Ectodermal cell (in vitro differentiated cells): ENCODE measurements around the gene MPRIP. TPM values are rescaled to one million over a fixed set of nuclear protein-coding genes. Genes with fewer than 3 reads are reported as not detected.
"Not testable (repeated sequence)": the region's sequence is repeated elsewhere in the genome, so short reads cannot be mapped to it uniquely, and the experiment has no call there.

Source experiments
- H3K27ac ChIP-seq: 2 replicates; pipeline ENCODE4 v1.7.0; 2013; ENCODE audit warnings: mild to moderate bottlenecking, low read depth, low read length; ENCODE audit not compliant: insufficient read depth, poor library complexity, severe bottlenecking
- H3K27me3 ChIP-seq: 2 replicates; pipeline ENCODE4 v1.7.0; 2013; ENCODE audit warnings: mild to moderate bottlenecking, low read length; ENCODE audit not compliant: insufficient read depth, control insufficient read depth, poor library complexity, severe bottlenecking
- H3K36me3 ChIP-seq: one replicate; pipeline ENCODE4 v1.7.0; 2013; ENCODE audit warnings: low read length; ENCODE audit not compliant: control insufficient read depth, insufficient read depth
- H3K4me1 ChIP-seq: one replicate; pipeline ENCODE4 v1.7.0; 2013; ENCODE audit warnings: low read length; ENCODE audit not compliant: control insufficient read depth, insufficient read depth
- H3K4me3 ChIP-seq: 2 replicates; pipeline ENCODE4 v1.7.0; 2013; ENCODE audit warnings: low read depth, low read length, control low read depth; ENCODE audit not compliant: insufficient read depth
- H3K9me3 ChIP-seq: 2 replicates; pipeline ENCODE4 v1.7.0; 2013; ENCODE audit warnings: mild to moderate bottlenecking, low read length, moderate library complexity; ENCODE audit not compliant: control insufficient read depth
- WGBS, 2 experiments: methylation state at CpG; one replicate each; pipeline ENCODE4 v1.1.7; 2013; ENCODE audit warnings: missing lambda C conversion rate in 2 of 2; 5-methylcytosine and 5-hydroxymethylcytosine counted together
- polyA plus RNA-seq, 4 experiments: library from polyadenylated mRNA; stranded (reverse); fragments of 50-300 nt; gene quantifications; one replicate each; pipeline ENCODE4 v1.2.3, GENCODE V29; 2013

MPRIP gene
- 114 TPM for polyA plus RNA-seq (2013, experiment 1 of 4)
- 106 TPM for polyA plus RNA-seq (2013, experiment 2 of 4)
- polyA plus RNA-seq (2013, experiment 3 of 4), result 79.6 TPM
- polyA plus RNA-seq (2013, experiment 4 of 4), result 86.4 TPM

GRCh38 chr17:17042384-17042736, at the start of gene MPRIP:
MPRIP (plus strand) TSS chr17:17042457; CDS start chr17:17042849, 392 bp downstream.
- Histone ChIP-seq H3K4me1 (peaks cover 25% of the 10 kb centered on the region), H3K9me3 (no peaks in the 10 kb centered on the region), H3K27me3 (no peaks in the 10 kb centered on the region), H3K4me3 (peak within 1 kb of the TSS; percentile 82), H3K27ac (no peak within 1 kb of the TSS), H3K36me3 (peaks cover 5% of the 10 kb centered on the region)
- 1% methylated on average over 60 to 67 of the region's 67 CpGs for WGBS, 2 experiments

GRCh38 chr17:16994631-16995030, 47.6 kb upstream of the MPRIP start:
- Histone ChIP-seq H3K27ac (no peak overlapping the region), H3K36me3 (no peaks in the 10 kb centered on the region), H3K9me3 (no peaks in the 10 kb centered on the region), H3K27me3 (no peaks in the 10 kb centered on the region), H3K4me3 (no peak overlapping the region), H3K4me1 (no peaks in the 10 kb centered on the region)
- WGBS, 2 experiments, result 85 to 86% methylated on average over 2 of the region's 2 CpGs

DNA sequence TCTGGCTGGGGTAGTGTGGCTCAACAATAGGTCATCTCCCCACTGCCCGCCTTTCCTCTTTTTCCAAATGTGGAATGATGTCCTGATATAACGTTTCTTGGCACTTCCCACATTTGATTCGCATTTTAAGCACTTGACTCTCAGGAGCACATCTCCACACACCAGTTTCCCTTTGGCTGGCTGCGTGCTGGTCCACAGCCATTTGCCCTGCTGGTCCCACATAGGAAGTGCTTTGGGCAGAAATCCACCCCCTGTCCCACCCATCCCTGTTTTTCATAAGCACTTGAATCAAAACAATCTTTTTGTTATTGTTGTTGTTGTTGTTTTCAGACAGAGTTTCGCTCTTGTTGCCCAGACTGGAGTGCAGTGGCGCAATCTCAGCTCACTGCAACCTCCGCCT, 46.3 kb upstream of the MPRIP start:
- WGBS, 2 experiments, result 96% methylated on average over 7 of the region's 7 CpGs
- Histone ChIP-seq H3K4me1 (no peaks in the 10 kb centered on the region), H3K27ac (no peak overlapping the region), H3K27me3 (no peaks in the 10 kb centered on the region), H3K36me3 (no peaks in the 10 kb centered on the region), H3K9me3 (no peaks in the 10 kb centered on the region), H3K4me3 (no peak overlapping the region)

DNA sequence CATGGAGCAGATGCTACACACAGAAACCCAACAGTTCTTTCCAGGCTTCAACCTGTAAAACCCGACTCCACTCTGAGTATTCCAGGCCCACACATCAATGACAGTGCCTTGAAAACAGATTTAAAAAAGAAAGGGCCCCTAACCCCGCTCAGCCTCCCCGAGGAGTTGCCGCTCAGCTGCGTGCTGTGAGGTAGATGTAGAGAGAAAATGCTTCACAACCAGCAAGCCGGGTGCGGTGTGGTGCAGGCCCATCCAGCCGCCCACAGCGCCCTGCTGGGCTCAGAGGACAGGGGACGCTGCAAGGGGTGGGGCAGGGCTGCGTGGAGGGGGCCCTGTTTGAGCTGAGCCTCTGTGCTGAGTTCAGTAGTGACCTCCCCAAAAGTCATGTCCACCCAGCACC, 45.5 kb upstream of the MPRIP start:
- H3K4me1 ChIP-seq, H3K9me3 ChIP-seq, H3K4me3 ChIP-seq, H3K27ac ChIP-seq, H3K27me3 ChIP-seq, H3K36me3 ChIP-seq: not testable (repeated sequence)
- WGBS, 2 experiments, result 75 to 76% methylated on average over 11 of the region's 11 CpGs

DNA sequence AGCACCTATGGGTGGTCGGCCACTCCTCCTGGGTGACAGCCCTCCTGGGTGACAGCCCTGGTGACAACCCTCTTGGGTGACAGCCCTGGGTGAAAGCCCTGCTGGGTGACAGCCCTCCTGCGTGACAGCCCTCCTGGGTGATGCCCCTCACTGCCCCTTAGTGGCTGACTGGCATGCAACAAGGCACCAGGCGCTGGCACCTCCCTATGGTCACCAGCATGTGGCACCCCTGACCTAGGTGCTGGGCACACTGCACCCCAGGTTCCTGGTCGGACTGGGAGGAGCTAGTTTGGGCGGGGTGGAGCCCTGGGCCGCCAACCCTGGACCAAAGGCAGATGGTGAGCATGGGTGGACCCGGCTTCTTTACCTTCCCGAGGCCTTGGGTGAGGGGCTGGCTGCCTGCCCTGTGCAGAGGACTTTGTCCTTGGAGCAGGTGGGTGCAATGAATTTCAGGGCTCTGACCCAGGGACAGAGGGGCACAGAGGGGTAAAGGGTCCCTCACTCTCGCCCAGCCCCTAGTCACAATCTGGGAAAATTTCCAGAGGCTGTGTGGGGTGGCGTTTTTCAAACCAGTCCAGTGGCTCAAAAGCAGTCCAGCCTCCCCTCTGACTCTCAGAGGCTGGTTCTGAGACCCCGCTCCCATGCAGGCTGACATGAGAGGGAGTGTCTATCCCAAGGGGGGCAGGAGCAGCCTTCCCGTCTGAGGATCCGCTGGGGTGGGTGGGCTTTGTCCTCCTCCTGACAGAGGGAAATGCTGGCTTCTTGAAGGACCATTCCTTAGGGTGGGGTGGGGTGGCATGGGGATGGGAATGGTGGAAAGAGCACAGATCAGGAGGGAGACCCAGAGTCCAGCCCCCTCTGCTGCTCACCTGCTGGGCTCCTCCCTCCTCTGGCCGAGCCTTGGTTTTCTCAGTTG, 44.5 kb upstream of the MPRIP start:
- H3K4me3 ChIP-seq, result no peak overlapping the region
- H3K27ac ChIP-seq, result no peak overlapping the region
- H3K4me1 ChIP-seq, result no peaks in the 10 kb centered on the region
- no peaks in the 10 kb centered on the region for H3K27me3 ChIP-seq
- H3K36me3 ChIP-seq, result no peaks in the 10 kb centered on the region
- WGBS, 2 experiments, result 91% methylated on average over 14 of the region's 14 CpGs
- no peaks in the 10 kb centered on the region for H3K9me3 ChIP-seq

DNA sequence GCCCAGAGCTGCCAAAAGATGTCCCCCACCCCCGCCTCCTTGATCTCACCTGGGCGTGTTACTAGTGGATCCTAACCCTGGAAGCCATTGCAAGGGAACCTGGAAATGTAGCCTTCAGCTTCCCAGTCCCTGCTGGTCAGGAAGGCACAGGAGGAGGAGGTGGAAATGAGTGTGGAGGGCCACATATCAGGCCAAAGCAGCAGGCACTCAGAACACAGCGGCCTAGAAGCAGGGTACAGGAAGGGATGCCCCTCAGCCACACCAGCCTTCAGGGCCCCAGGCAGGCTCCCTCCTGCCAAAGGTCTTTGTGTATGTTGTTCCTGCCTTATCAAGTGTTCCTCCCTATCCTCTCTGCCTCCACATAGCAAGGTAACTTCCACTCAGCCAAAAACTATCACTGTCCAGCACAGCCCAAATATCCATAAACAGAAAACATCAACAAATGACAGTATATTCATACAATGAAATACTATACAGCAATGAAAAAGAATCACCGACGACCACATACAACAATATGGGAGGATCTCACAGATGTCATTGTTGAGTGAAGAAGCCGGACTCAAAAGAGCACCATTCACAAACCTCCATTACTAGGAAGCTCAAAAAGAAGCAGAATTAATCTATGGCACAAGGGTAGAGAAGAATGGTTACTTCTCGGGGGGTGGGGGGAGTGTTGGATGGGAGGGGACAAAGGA, 42.2 kb upstream of the MPRIP start:
- Histone ChIP-seq H3K36me3 (no peaks in the 10 kb centered on the region), H3K9me3 (no peaks in the 10 kb centered on the region), H3K4me3 (no peak overlapping the region), H3K27me3 (no peaks in the 10 kb centered on the region), H3K4me1 (no peaks in the 10 kb centered on the region), H3K27ac (no peak overlapping the region)
- 89 to 90% methylated on average over 7 of the region's 7 CpGs for WGBS, 2 experiments

DNA sequence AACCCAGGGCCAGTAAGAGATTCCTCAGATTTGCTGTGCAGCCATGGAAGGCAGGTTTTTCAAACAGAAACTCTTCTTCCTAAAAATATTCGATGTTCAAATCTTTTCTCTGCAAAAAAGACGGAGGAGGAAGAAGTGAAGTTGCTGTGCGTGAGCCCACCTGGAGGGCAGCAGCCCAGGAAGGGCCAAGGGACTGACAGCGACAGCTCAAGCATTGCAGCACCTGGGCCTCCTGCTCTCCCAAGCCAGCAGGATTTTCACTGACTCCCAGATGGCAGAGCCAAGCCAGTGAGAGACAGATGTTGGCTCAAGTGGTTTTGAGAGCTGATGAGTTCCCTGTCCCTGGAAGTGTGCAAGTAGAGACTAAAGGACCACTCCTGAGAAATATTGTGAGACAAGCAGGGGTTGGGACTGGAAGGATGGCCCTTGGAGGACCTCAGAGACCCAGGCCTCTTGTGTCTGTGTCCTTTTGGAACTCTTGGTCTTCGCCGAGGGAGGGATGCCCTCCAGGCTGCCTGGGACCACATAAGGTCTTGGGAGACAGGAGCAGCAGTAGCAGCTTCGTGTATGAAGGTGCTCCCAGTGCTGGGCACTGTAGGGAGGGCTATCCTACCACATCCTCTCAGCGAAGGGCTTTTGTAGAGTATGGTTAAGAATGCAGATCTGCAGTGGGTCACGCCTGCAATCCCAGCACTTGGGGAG, 41.0 kb upstream of the MPRIP start:
- 83% methylated on average over 9 of the region's 9 CpGs for WGBS, 2 experiments
- Histone ChIP-seq H3K27me3 (no peaks in the 10 kb centered on the region), H3K27ac (no peak overlapping the region), H3K4me3 (no peak overlapping the region), H3K36me3 (no peaks in the 10 kb centered on the region), H3K4me1 (no peaks in the 10 kb centered on the region), H3K9me3 (no peaks in the 10 kb centered on the region)

GRCh38 chr17:17001874-17002520, 40.3 kb upstream of the MPRIP start:
- no peak overlapping the region for H3K4me3 ChIP-seq
- H3K36me3 ChIP-seq, result no peaks in the 10 kb centered on the region
- no peaks in the 10 kb centered on the region for H3K27me3 ChIP-seq
- H3K27ac ChIP-seq, result no peak overlapping the region
- no peaks in the 10 kb centered on the region for H3K9me3 ChIP-seq
- no peaks in the 10 kb centered on the region for H3K4me1 ChIP-seq
- WGBS, 2 experiments, result 34 to 35% methylated on average over 22 of the region's 22 CpGs

DNA sequence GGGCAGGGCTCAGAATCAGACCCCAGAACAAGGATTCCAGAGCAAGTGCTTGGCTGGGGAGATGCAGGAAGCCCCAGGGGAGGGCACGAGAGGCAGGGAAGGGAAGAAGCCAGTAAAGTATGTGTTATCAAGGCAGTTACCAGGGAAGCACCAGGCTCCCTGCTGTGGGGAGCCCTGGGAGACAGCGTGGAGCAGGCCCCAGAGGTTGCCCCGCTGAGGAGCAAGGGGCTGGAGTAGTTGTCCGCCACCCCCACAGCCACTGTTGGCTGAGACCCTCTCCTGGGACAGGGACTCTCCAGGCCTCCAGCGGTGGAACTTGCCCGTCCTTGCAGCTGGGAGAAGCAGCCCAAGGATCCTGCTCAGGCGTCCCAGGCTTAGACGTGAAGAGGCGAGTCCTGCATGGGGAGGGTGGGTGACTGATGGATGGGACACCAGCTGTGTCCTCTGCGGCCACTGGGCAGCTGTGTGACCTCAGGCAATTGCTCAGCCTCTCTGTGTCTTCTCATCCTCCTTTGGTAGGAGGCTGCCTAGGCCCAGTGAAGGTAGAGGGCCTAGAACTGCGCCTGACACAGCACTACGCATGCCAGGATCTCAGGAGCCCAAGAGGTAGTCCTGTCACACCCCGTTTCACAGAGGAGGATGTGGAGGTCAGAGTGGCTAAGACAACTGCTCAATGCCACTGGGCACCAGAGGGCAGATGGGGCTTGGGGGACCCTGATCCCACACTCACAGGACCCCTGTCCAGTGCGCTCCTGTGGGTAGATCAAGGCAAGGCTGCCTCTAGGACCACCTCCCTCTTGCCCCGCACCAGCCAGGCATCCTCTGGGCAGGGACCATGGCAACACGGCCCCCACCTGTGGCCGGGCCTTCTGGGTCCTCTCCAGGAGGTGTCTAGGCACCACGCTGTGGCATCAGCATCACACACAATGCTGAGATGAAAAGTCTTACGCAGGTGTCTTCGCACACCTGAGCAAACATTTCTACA, 39.2 kb upstream of the MPRIP start:
- WGBS, 2 experiments, result 89 to 90% methylated on average over 20 of the region's 20 CpGs
- not testable (repeated sequence) for H3K9me3 ChIP-seq, H3K4me1 ChIP-seq, H3K27ac ChIP-seq, H3K36me3 ChIP-seq, H3K4me3 ChIP-seq, H3K27me3 ChIP-seq
